WERI-Rb-1 (cell line): ENCODE results near the gene ERMP1.
A peak's percentile ranks its signal among the peaks of the same experiment; 100 is the strongest.

ENCODE experiments used
- DNase-seq: peaks from one replicate; pipeline ENCODE4 v3.0.0-alpha.2; 2020
- H3K27ac ChIP-seq: fragments of 250-450 bp; sonication (Bioruptor Pico); 2 replicates; pipeline ENCODE4 v1.5.1; 2020; ENCODE audit warnings: mild to moderate bottlenecking, moderate library complexity
- H3K27me3 ChIP-seq: fragments of 250-450 bp; sonication (Bioruptor Pico); 2 replicates; pipeline ENCODE4 v1.5.1; 2021; ENCODE audit warnings: mild to moderate bottlenecking, low read depth, moderate library complexity; ENCODE audit not compliant: insufficient read depth, severe bottlenecking
- H3K36me3 ChIP-seq: fragments of 250-450 bp; sonication (Bioruptor Pico); 2 replicates; pipeline ENCODE4 v1.5.1; 2020; ENCODE audit warnings: mild to moderate bottlenecking, moderate library complexity
- H3K4me3 ChIP-seq: 2 replicates; pipeline ENCODE4 v1.5.1; 2011; ENCODE audit warnings: low read depth, mild to moderate bottlenecking, control low read depth, low read length
- H3K9me3 ChIP-seq: fragments of 250-450 bp; sonication (Bioruptor Pico); 2 replicates; pipeline ENCODE4 v1.5.1; 2021; ENCODE audit warnings: mild to moderate bottlenecking, moderate library complexity; ENCODE audit not compliant: severe bottlenecking
- TF ChIP-seq, protein P1 (sequence below): IDR thresholded peaks from 2 replicates; pipeline ENCODE4 v1.5.1; 2011; ENCODE audit warnings: low read depth, mild to moderate bottlenecking, control low read depth, inconsistent platforms, low read length

The ERMP1 gene

GRCh38 chr9:5850724-5851122 is 17.8 kb upstream of the ERMP1 start:
- H3K27me3 ChIP-seq = no peaks in the 10 kb centered on the region
- no peaks in the 10 kb centered on the region for H3K9me3 ChIP-seq

DNA sequence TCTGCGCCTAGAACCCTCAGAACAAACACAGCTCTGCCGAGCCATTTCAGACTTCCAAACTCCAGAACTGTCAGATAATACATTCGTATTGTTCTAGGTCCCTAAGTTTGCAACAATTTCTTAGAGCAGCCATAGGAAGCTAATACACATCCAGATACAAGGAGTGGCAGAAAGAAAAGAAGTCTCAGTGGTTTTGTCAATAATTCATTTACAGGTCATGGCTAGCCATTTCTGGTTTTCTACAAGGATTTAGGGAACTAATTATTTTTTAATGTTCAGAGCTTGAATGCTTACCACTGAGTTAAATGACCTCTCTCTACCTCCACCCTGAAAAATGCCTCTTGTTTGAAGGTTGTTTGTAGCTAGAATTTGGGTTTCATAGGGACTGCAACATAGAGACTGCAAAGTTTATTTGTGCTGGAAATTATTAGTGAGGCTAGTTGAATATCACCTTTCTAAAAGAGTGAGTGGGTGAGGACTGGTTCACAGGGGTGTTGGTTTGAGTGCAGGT is 15.5 kb upstream of the ERMP1 start:
- Histone ChIP-seq H3K27ac (no peak overlapping the region), H3K9me3 (no peaks in the 10 kb centered on the region), H3K27me3 (no peaks in the 10 kb centered on the region), H3K4me3 (no peak overlapping the region), H3K36me3 (no peaks in the 10 kb centered on the region)
- TF ChIP-seq, protein P1, sequence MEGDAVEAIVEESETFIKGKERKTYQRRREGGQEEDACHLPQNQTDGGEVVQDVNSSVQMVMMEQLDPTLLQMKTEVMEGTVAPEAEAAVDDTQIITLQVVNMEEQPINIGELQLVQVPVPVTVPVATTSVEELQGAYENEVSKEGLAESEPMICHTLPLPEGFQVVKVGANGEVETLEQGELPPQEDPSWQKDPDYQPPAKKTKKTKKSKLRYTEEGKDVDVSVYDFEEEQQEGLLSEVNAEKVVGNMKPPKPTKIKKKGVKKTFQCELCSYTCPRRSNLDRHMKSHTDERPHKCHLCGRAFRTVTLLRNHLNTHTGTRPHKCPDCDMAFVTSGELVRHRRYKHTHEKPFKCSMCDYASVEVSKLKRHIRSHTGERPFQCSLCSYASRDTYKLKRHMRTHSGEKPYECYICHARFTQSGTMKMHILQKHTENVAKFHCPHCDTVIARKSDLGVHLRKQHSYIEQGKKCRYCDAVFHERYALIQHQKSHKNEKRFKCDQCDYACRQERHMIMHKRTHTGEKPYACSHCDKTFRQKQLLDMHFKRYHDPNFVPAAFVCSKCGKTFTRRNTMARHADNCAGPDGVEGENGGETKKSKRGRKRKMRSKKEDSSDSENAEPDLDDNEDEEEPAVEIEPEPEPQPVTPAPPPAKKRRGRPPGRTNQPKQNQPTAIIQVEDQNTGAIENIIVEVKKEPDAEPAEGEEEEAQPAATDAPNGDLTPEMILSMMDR = no peak
- no peak for DNase-seq

More at GRCh38 chr9:5850724-5851122, 17.8 kb upstream of the ERMP1 start:
- H3K36me3 ChIP-seq = no peaks in the 10 kb centered on the region
- DNase-seq = no peak
- TF ChIP-seq, protein P1 = no peak
- H3K27ac ChIP-seq = no peak overlapping the region
- no peak overlapping the region for H3K4me3 ChIP-seq

DNA sequence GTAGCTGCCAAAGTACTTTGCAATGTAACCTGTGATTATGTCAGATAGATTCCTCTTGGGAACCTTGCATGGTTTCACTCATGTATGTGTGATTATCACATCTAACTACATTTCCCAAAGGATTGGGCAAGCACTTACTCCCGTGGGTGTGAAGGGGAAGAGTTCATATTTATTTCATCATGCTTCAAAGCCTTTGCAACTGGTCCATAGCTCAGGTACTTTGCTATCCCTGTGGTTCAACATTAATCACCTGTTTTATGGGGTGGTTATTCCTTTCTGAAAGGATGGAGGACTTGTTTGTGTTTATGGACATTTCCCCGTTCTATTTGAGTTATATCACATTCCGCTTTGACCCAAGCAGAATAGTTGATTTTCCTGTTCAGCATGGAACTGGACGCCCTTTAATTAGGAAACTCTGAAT is 13.6 kb upstream of the ERMP1 start:
- Histone ChIP-seq H3K9me3 (no peaks in the 10 kb centered on the region), H3K27ac (no peak overlapping the region), H3K4me3 (no peak overlapping the region), H3K36me3 (no peaks in the 10 kb centered on the region), H3K27me3 (no peaks in the 10 kb centered on the region)
- DNase-seq = no peak
- TF ChIP-seq, protein P1 = no peak

DNA sequence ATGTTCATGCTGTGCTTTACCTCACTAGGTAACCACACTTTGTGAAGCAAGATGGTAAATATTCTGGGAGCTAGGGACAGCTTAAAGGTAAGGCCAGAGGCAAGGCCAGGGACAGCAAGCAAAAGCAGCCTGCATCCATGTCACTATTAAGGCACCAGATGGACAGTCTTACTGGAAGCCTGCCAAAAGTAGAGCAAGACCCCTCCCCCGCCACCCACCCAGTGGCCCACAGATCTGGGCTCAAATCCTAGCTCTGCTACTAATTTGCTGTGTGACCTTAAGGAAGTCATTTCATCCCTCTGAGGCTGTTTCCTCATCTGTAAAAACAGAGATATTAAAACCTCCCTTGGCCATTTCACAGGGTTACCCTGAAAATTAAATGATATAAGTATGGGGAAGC is 13.2 kb upstream of the ERMP1 start:
- TF ChIP-seq, protein P1 = no peak
- no peak overlapping the region for H3K4me3 ChIP-seq
- no peaks in the 10 kb centered on the region for H3K36me3 ChIP-seq
- peak overlapping the region; percentile 38 for H3K27ac ChIP-seq
- H3K27me3 ChIP-seq = no peaks in the 10 kb centered on the region
- H3K9me3 ChIP-seq = no peaks in the 10 kb centered on the region
- DNase-seq = peak; percentile 83

DNA sequence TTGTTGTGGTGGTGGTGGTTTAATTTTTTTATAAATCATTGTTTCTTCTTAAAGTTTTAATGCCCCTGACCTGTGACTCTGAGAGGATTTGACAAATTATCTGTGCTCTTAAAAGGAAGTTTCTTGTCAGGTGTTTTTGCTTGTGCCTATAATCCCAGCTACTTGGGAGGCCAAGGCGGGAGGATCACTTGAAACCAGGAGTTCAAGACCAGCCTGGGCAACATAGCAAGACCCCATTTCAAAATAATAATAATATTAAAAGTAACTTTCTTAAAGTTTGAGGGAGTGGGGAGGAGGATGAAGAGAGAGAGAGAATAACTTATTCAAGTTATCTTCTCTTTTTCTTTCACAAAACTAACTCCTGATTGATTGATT is 12.2 kb upstream of the ERMP1 start:
- Histone ChIP-seq H3K27me3 (no peaks in the 10 kb centered on the region), H3K36me3 (no peaks in the 10 kb centered on the region), H3K9me3 (no peaks in the 10 kb centered on the region), H3K4me3 (no peak overlapping the region), H3K27ac (no peak overlapping the region; the same call in 1 of the 2 replicates)
- DNase-seq = no peak
- TF ChIP-seq, protein P1 = no peak

- Histone ChIP-seq H3K36me3 (no peaks in the 10 kb centered on the region), H3K27me3 (no peaks in the 10 kb centered on the region), H3K27ac (no peak overlapping the region), H3K9me3 (no peaks in the 10 kb centered on the region), H3K4me3 (no peak overlapping the region)
- TF ChIP-seq, protein P1 = no peak
- no peak for DNase-seq
These were observed 11.0 kb upstream of the ERMP1 start for GRCh38 chr9:5843794-5844471.
